GM21447 (cell line): ENCODE measurements around the gene BORCS6.
"Not testable (repeated sequence)": the region's sequence is repeated elsewhere in the genome, so short reads cannot be mapped to it uniquely, and the experiment has no call there.

Experiments
- ATAC-seq: cut with Tn5 transposase; IDR thresholded peaks from one replicate; pipeline ENCODE4 v1.9.1; 2021; ENCODE audit not compliant: unreplicated experiment

The BORCS6 gene

GRCh38 chr17:8189711-8190477 lies at the start of gene BORCS6:
Gene BORCS6 (minus strand): TSS chr17:8190180. CDS start chr17:8190140, 40 bp downstream.
- ATAC-seq: peak; percentile 48

GRCh38 chr17:8237886-8238285 lies 47.9 kb upstream of the BORCS6 start:
- ATAC-seq: no peak

DNA sequence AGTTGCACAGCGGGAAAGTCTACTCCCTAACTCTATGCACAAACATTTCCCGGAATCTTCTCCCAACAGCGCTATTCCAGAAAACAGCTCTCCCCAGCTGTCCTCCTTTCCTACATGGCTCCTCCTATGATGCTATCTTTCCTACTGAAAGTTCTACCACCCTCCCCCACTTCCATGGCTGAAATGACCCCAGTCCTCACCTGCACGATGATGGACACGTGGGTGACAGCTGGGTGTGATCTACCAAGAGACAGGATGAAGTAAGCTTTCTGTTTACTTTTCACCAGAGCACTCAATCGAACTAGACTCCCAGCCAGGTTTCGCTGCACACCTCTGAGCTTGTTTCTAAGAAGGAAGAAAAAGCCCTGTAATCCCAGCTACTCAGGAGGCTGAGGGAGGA lies 47.2 kb upstream of the BORCS6 start:
- no peak for ATAC-seq

DNA sequence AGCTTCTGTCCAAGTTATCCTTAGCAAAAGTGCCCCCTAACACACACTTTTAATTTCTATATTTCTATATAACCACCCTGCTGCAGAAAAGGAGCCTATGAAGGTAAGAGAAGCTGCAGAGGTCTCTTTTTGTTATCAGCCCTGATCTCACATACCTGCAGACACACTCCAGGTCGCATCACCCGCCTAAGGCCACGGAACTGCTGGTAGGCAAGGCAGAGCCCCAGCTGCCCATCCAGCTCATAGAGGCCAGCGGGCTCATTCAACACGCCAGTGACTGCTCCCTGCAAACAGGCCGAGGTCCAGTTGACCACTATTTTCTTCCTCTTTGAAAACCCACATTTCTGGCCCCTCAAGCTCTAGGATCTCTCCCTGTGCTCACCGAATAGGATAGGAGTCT lies 45.7 kb upstream of the BORCS6 start:
- ATAC-seq: no peak

DNA sequence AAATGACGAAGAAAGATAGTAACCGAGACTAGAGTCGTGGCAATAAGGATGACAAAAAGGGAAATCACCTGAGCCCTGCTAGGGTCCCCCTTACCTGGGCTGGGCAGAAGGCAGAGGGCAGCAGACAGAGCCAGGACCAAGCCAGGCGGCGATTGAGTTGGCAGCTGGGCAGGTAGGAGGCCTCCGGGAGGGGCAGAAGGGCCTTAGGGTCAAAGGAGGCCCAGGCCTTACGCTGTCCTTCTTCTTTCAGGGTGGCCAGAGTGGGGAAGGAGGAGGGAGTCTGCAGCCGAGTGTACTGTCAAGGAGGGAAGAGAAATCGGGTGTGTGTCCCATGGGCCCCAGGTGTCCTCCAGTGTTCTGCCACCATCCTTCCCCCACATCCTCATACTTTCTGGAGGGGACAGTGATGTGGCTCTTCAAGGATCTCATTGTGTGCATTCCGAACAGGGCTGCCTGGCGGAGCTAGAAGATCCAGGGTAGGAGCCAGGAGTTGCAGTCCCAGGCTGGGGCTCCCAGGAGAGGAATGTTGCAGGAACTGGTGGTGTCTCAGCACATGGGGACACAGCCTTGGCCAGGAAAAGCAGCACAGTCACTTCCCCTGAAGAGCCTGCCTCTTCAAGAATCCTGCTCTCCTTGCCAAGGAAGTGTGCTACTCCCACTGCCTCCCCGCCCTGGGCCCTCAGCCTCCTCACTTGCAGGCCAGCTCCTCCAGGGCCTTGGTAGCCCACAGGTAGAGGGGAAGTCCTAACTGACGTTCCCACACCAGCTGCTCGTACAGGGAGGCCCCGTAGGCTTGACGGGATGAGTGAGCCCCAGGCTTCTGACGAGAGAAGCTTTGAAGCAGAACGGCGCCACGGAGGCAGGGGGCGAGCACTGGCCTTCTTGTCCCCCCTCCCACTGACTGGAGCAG lies 44.6 kb upstream of the BORCS6 start:
- no peak for ATAC-seq

DNA sequence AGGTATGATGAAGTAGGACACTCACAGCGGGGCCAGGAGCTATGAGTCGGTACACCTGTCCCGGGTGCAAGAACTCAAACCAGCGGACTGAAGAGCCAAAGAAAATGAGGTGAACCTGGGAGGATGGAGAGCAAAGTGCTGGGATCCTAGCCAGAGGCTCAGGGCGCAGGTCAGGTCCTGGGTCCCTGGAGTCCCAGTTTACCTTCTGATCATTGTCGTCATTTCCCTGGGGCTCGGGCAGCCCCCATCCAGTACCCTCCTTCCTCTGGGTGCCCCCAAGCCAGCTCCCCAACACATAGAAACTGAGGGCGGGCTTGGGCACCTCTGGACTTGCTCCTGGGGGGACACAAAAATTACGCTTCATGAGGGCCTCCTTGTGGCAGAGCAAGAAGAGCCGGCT lies 41.7 kb upstream of the BORCS6 start:
- ATAC-seq: no peak

- no peak for ATAC-seq
Measured at GRCh38 chr17:8227238-8227581, 37.2 kb upstream of the BORCS6 start.

DNA sequence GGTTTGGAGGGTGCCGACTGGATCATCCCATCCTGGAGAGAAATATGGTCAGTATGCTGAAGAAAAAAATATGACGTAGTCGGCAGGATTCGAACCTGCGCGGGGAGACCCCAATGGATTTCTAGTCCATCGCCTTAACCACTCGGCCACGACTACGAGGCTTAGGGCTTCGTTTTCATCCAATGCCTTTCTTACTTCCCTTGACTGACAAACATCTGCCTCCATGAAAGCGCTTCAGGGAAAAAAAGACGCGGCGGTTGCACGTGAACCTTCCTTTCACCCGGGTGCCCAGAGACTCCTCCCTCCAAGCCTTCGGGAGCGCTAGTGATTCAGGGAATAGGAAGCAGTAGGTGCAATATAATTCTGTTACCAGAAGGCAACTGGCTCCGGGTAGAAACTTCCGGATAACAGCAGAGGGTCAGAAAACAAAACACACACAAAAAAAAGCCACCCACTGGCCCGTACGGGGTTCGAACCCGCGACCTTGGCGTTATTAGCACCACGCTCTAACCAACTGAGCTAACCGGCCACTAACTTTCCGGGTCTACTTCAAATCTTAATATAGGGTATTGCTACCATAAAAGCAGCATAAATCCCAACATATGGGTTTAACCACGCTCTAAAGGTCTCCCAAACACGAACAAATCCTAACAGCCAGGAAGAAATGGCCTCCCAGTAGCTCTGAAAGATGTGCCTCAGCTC lies 36.7 kb upstream of the BORCS6 start:
- ATAC-seq: no peak

DNA sequence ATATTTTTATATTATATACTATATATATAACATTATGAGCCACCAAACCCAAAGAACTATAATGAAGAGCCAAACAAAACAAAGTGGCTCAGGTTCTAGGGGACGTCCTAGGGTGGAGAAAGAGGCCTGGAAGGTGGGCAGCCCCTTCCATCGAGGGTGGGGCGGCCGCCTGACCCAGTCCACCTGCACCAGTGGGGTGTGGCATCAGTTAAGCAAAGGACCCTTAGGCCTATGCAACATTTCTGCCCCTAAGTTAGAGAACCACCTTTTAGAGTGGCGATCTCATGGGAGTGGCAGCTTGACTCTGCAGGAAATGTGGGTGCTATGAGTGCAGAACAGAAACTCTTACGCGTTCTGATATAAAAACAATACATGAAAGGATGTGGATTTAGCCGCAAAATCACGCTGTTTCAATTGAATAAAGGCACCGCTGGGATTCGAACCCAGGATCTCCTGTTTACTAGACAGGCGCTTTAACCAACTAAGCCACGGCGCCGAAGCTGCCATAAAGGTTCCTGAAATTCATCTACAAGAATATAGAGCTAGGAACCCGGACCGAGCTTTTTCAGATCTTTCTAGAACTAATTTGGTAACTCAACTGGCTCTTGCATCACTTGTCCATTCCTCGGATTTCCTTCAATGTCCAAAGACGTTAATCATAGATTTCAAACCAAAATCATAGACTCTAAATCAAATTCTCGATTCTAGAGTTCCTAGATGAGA lies 36.0 kb upstream of the BORCS6 start:
- no peak for ATAC-seq

GRCh38 chr17:8224891-8225812 lies 35.2 kb upstream of the BORCS6 start:
- no peak for ATAC-seq

- ATAC-seq: no peak
Measured at GRCh38 chr17:8223356-8224126, 33.6 kb upstream of the BORCS6 start.

DNA sequence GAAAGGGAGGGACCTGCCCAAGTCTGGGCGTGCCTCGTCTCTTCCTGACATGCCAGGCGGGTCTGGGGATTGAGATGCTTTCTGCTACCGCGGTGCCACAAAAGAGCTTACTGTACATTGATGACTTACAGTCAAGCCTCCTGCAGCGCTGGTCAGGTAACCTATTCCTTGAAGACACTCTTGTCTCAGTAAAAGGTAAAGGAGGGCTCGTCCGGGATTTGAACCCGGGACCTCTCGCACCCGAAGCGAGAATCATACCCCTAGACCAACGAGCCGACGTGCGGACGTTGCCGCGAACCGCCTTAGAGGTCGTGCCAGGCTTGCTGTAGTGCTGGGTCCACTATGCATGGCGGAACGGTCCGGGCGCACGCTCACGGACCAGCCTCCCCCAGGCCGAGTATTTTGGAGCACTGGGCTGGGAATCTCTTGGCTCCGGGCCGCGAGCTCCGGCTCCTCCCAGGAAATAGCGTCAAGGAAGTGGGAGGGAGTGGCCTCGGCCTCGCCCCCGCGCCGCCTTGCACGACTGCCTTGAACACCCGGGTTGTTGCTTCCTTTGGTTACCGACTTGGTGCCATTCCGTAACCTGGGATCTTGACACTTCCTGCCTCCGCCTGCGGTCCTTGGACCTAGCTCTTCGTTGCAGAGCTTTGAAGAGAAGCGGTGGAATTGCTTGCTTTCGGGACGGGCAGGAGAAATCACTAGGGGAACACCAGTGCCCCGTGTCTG lies 32.8 kb upstream of the BORCS6 start:
- ATAC-seq: peak; percentile 32

GRCh38 chr17:8222380-8222629 lies 32.3 kb upstream of the BORCS6 start:
- ATAC-seq: peak; percentile 33

- peak; percentile 41 for ATAC-seq
Measured at GRCh38 chr17:8221663-8222379, 31.8 kb upstream of the BORCS6 start.

GRCh38 chr17:8220783-8221662 lies 31.0 kb upstream of the BORCS6 start:
- ATAC-seq: no peak

DNA sequence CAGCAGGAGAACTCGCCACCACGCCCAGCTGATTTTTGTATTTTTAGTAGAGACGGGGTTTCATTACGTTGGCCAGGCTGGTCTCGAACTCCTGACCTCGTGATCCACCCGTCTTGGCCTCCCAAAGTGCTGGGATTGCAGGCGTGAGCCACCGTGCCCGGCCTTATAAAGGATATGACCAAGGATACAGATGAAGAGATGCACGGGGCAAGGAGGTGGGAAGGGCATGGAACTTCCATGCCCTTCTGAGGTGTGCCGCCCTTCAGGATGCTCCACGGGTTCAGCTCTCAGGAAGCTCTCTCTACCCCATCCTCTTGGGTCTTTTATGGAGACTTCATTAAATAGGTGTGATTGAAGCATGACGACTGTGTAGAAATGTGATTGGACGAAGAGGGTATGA lies 24.0 kb upstream of the BORCS6 start:
- not testable (repeated sequence) for ATAC-seq
